Measurements from ENCODE around the gene CLCN6. TPM values are rescaled to one million over a fixed set of nuclear protein-coding genes. Genes with fewer than 3 reads are reported as not detected.

Gene CLCN6
- total RNA-seq, 1 donor from 2014 or later = 30.4 TPM

DNA sequence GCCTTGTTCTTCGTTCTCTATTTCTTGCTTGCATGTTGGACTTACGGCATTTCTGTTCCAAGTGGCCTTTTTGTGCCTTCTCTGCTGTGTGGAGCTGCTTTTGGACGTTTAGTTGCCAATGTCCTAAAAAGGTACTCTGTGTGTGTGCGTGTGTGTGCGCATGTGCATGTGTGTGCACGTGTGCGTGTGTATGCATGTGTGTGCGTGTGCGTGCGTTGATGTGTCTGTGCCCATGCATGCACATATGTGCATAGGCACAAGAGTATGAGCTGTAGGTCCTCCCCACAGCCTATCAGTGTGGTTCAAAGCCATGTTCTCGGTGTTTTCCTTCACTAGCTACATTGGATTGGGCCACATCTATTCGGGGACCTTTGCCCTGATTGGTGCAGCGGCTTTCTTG lies 27.9 kb downstream of the CLCN6 start:
- TF ChIP-seq, protein P1, sequence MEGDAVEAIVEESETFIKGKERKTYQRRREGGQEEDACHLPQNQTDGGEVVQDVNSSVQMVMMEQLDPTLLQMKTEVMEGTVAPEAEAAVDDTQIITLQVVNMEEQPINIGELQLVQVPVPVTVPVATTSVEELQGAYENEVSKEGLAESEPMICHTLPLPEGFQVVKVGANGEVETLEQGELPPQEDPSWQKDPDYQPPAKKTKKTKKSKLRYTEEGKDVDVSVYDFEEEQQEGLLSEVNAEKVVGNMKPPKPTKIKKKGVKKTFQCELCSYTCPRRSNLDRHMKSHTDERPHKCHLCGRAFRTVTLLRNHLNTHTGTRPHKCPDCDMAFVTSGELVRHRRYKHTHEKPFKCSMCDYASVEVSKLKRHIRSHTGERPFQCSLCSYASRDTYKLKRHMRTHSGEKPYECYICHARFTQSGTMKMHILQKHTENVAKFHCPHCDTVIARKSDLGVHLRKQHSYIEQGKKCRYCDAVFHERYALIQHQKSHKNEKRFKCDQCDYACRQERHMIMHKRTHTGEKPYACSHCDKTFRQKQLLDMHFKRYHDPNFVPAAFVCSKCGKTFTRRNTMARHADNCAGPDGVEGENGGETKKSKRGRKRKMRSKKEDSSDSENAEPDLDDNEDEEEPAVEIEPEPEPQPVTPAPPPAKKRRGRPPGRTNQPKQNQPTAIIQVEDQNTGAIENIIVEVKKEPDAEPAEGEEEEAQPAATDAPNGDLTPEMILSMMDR (IDR thresholded peaks at IDR 0.05) = no peak
- Mint-ChIP-seq H3K4me1 (ENCODE audit: unreplicated experiment) (peaks cover 3% of the 10 kb centered on the region), H3K36me3 (ENCODE audit: unreplicated experiment) (peaks cover 36% of the 10 kb centered on the region), H3K4me3 (ENCODE audit: unreplicated experiment) (no peak overlapping the region), H3K27me3 (ENCODE audit: unreplicated experiment) (no peaks in the 10 kb centered on the region), H3K9me3 (ENCODE audit: unreplicated experiment) (no peaks in the 10 kb centered on the region), H3K27ac (ENCODE audit: unreplicated experiment) (no peak overlapping the region)
- no peak for DNase-seq (ENCODE audit: extremely low spot score, unreplicated experiment)

DNA sequence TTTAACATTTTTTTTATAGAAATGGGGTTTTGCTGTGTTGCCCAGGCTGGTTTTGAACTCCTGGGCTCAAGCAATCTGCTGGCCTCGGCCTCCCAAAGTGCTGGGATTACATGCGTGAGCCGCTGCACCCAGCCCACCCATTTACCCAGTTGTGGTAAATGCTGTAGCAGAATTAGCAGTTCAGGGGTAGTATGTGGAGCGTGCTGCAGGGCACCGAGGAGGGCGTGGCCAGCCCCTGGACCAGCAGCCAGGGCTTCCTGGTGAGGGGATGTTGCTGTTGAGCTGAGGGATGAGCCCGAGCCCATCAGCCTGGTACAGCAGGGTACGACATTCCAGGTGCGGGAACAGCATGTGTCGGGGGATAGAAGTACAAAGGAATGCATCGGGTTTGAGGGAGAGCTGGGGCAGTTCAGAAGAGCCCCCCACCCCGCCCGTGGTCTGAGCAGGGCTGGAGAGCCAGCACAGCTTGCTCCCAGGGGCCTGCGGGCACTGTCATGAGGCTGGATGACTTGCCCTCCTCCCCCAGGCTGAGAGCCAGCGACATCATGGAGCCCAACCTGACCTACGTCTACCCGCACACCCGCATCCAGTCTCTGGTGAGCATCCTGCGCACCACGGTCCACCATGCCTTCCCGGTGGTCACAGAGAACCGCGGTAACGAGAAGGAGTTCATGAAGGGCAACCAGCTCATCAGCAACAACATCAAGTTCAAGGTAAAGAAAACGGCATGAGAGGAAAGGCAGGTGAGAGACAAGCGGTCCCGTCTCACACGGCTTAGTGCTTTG lies 29.6 kb downstream of the CLCN6 start:
- H3K27ac Mint-ChIP-seq (ENCODE audit: unreplicated experiment) = no peak overlapping the region
- no peak overlapping the region for H3K4me3 Mint-ChIP-seq (ENCODE audit: unreplicated experiment)
- peaks cover 32% of the 10 kb centered on the region for H3K36me3 Mint-ChIP-seq (ENCODE audit: unreplicated experiment)

DNA sequence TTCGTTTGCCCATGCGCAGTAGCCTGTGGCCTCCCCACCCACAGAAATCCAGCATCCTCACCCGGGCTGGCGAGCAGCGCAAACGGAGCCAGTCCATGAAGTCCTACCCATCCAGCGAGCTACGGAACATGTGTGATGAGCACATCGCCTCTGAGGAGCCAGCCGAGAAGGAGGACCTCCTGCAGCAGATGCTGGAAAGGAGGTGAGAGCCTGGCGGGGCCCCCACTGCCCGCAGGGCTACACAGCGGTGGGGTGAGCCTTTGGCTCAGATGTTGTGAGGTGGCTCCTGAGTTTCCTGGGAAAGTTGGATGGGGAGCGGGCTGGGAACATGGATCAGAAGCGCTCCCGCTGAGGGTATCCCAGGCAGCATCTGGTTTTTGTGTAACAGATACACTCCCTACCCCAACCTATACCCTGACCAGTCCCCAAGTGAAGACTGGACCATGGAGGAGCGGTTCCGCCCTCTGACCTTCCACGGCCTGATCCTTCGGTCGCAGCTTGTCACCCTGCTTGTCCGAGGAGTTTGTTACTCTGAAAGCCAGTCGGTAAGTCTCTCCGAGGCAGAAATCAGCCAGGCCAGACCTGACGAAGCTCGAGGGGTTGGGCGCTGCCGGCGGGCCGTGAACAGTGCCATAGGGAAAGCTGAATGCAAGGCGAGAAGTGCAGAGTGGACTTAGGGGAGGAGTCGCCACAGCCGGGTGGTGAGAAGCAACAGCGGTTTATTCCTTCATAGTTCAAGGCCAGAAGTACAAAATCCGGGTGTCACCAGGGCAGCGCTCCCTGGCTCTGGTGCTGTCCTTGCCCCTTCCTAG lies 31.2 kb downstream of the CLCN6 start:
- H3K9me3 Mint-ChIP-seq (ENCODE audit: unreplicated experiment) = no peaks in the 10 kb centered on the region
- peaks cover 43% of the 10 kb centered on the region for H3K36me3 Mint-ChIP-seq (ENCODE audit: unreplicated experiment)
- H3K27me3 Mint-ChIP-seq (ENCODE audit: unreplicated experiment) = no peaks in the 10 kb centered on the region
- DNase-seq (ENCODE audit: extremely low spot score, unreplicated experiment) = no peak
- H3K27ac Mint-ChIP-seq (ENCODE audit: unreplicated experiment) = no peak overlapping the region
- no peak overlapping the region for H3K4me3 Mint-ChIP-seq (ENCODE audit: unreplicated experiment)
- H3K4me1 Mint-ChIP-seq (ENCODE audit: unreplicated experiment) = peaks cover 13% of the 10 kb centered on the region
- TF ChIP-seq, protein P1 (IDR thresholded peaks at IDR 0.05) = no peak

More for the DNA sequence above, 29.6 kb downstream of the CLCN6 start:
- Mint-ChIP-seq H3K4me1 (ENCODE audit: unreplicated experiment) (peaks cover 3% of the 10 kb centered on the region), H3K27me3 (ENCODE audit: unreplicated experiment) (no peaks in the 10 kb centered on the region), H3K9me3 (ENCODE audit: unreplicated experiment) (no peaks in the 10 kb centered on the region)
- DNase-seq (ENCODE audit: extremely low spot score, unreplicated experiment) = no peak
- TF ChIP-seq, protein P1 (IDR thresholded peaks at IDR 0.05) = no peak

DNA sequence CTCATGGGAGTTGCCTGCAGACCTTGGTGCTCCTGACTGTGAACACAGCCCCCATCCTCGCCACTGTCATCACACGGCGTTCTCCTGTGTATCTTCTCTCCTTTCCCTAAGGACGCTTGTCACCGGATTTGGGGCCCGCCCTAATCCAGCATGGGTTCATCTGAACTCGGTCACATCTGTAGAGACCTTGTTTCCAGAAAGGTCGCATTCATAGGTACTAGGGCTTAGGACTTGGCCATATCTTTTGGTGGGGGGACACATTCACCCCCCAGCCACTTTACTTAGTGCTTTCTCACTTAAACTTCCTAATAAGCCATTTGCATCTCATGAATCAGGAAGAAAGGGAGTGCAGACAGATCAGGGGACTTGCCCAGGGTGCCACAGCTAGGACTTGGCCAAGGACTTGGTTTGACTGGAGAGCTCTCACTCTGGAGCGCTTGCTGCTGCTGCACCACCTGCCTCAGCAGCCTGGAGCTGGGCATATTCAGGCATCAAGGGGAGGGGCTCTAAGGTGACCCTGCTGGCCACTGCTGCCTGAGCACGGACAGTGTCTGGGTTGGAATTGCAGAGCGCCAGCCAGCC lies 31.9 kb downstream of the CLCN6 start:
- TF ChIP-seq, protein P1 (IDR thresholded peaks at IDR 0.05) = no peak
- H3K36me3 Mint-ChIP-seq (ENCODE audit: unreplicated experiment) = peaks cover 42% of the 10 kb centered on the region
- H3K27me3 Mint-ChIP-seq (ENCODE audit: unreplicated experiment) = no peaks in the 10 kb centered on the region
- peaks cover 19% of the 10 kb centered on the region for H3K4me1 Mint-ChIP-seq (ENCODE audit: unreplicated experiment)
- H3K9me3 Mint-ChIP-seq (ENCODE audit: unreplicated experiment) = no peaks in the 10 kb centered on the region
- H3K27ac Mint-ChIP-seq (ENCODE audit: unreplicated experiment) = no peak overlapping the region
- H3K4me3 Mint-ChIP-seq (ENCODE audit: unreplicated experiment) = no peak overlapping the region
- DNase-seq (ENCODE audit: extremely low spot score, unreplicated experiment) = no peak
